Hepatocyte (in vitro differentiated cells): ENCODE results near the gene ORC3.

Source experiments
- EZH2 ChIP-seq: fragments of 200-600 bp; sonication (generic); IDR thresholded peaks from 2 replicates; pipeline ENCODE4 v1.6.1; 2016; ENCODE audit warnings: antibody characterized with exemption, mild to moderate bottlenecking, borderline replicate concordance
- EZH2phosphoT487 ChIP-seq: fragments of 200-600 bp; sonication (generic); IDR thresholded peaks from one replicate; pipeline ENCODE4 v1.6.1; 2018; ENCODE audit warnings: antibody characterized with exemption, mild to moderate bottlenecking, low read depth, moderate library complexity; ENCODE audit not compliant: unreplicated experiment, severe bottlenecking
- TF ChIP-seq, protein P1 (sequence below): fragments of 200-600 bp; sonication (generic); IDR thresholded peaks from 2 replicates; pipeline ENCODE4 v1.5.1; 2016; ENCODE audit warnings: antibody characterized with exemption, mild to moderate bottlenecking; ENCODE audit not compliant: poor library complexity

GRCh38 chr6:87687296-87687695, 97.4 kb downstream of the ORC3 start:
- TF ChIP-seq, protein P1, sequence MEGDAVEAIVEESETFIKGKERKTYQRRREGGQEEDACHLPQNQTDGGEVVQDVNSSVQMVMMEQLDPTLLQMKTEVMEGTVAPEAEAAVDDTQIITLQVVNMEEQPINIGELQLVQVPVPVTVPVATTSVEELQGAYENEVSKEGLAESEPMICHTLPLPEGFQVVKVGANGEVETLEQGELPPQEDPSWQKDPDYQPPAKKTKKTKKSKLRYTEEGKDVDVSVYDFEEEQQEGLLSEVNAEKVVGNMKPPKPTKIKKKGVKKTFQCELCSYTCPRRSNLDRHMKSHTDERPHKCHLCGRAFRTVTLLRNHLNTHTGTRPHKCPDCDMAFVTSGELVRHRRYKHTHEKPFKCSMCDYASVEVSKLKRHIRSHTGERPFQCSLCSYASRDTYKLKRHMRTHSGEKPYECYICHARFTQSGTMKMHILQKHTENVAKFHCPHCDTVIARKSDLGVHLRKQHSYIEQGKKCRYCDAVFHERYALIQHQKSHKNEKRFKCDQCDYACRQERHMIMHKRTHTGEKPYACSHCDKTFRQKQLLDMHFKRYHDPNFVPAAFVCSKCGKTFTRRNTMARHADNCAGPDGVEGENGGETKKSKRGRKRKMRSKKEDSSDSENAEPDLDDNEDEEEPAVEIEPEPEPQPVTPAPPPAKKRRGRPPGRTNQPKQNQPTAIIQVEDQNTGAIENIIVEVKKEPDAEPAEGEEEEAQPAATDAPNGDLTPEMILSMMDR = no peak
- TF ChIP-seq EZH2phosphoT487 (no peak), EZH2 (no peak)
